Transverse colon (tissue), 4 donors: Measurements from ENCODE around the gene PLXNA2.

ENCODE experiments used
- CTCF ChIP-seq, 5 experiments: fragments of 200-600 bp in 3 of 5; fragments of 450-650 bp in 2 of 5; sonication (generic) in 3 of 5; IDR thresholded peaks; 1 replicate in 2 of 5; 2 replicates in 3 of 5; pipeline ENCODE4 v1.5.1; 2016 to 2017; ENCODE audit warnings: antibody characterized with exemption in 5 of 5, inconsistent platforms in 3 of 5, mild to moderate bottlenecking in 2 of 5, moderate library complexity in 1 of 5
- EP300 ChIP-seq: sonication (generic); formaldehyde crosslinking; IDR thresholded peaks from one replicate; pipeline ENCODE4 v1.6.1; 2017; ENCODE audit warnings: antibody characterized with exemption, low read depth
- POLR2A ChIP-seq: fragments of 450-650 bp; IDR thresholded peaks from one replicate; pipeline ENCODE4 v1.6.1; 2016; ENCODE audit warnings: antibody characterized with exemption, mild to moderate bottlenecking, moderate library complexity
- POLR2AphosphoS5 ChIP-seq, 3 donors: sonication (generic); formaldehyde crosslinking; IDR thresholded peaks; one replicate each; pipeline ENCODE4 v1.6.1; 2016; ENCODE audit warnings: antibody characterized with exemption in 3 of 3

- no peak for TF ChIP-seq CTCF (IDR thresholded peaks at IDR 0.05)
- TF ChIP-seq POLR2A = no peak
- no peak for TF ChIP-seq POLR2AphosphoS5 (IDR thresholded peaks at IDR 0.05)
- TF ChIP-seq EP300 = no peak
These were observed 36.7 kb upstream of the PLXNA2 start for GRCh38 chr1:208280681-208281450.
